HEK293 (cell line): Measurements from ENCODE around the gene G3BP1.

Experiments
- CTCF ChIP-seq: fragments of 450-650 bp; formaldehyde crosslinking; IDR thresholded peaks from 2 replicates; pipeline ENCODE4 v1.5.1; 2016; ENCODE audit warnings: missing biosample characterization, missing genetic modification characterization
- HOXC10 ChIP-seq: sonication (generic); formaldehyde crosslinking; IDR thresholded peaks from 2 replicates; pipeline ENCODE4 v1.8.1; 2023; ENCODE audit warnings: mild to moderate bottlenecking, missing genetic modification reagents
- PATZ1 ChIP-seq: fragments of 450-650 bp; formaldehyde crosslinking; IDR thresholded peaks from 2 replicates; pipeline ENCODE4 v1.5.1; 2016; ENCODE audit warnings: missing biosample characterization, missing genetic modification characterization
- REST ChIP-seq: fragments of 450-650 bp; formaldehyde crosslinking; IDR thresholded peaks from 2 replicates; pipeline ENCODE4 v1.5.1; 2016; ENCODE audit warnings: missing biosample characterization, missing genetic modification characterization
- ZBTB8A ChIP-seq: fragments of 450-650 bp; formaldehyde crosslinking; IDR thresholded peaks from 2 replicates; pipeline ENCODE4 v1.5.1; 2016; ENCODE audit warnings: missing biosample characterization, missing genetic modification characterization
- ZFP41 ChIP-seq: fragments of 450-650 bp; formaldehyde crosslinking; IDR thresholded peaks from 2 replicates; pipeline ENCODE4 v1.5.1; 2016; ENCODE audit warnings: missing biosample characterization, missing genetic modification characterization, borderline replicate concordance
- ZNF114 ChIP-seq: fragments of 450-650 bp; formaldehyde crosslinking; IDR thresholded peaks from 2 replicates; pipeline ENCODE4 v1.5.0; 2017; ENCODE audit warnings: missing biosample characterization, missing genetic modification characterization
- ZNF24 ChIP-seq: fragments of 450-650 bp; formaldehyde crosslinking; IDR thresholded peaks from 2 replicates; pipeline ENCODE4 v1.5.1; 2016; ENCODE audit warnings: missing biosample characterization, missing genetic modification characterization
- ZNF404 ChIP-seq: fragments of 450-650 bp; formaldehyde crosslinking; IDR thresholded peaks from 2 replicates; pipeline ENCODE4 v1.5.1; 2017; ENCODE audit warnings: missing biosample characterization, missing genetic modification characterization
- ZNF677 ChIP-seq: fragments of 450-650 bp; IDR thresholded peaks from 2 replicates; pipeline ENCODE4 v1.5.0; 2018; ENCODE audit warnings: missing biosample characterization, mild to moderate bottlenecking, missing genetic modification characterization, moderate library complexity

- TF ChIP-seq CTCF: no peak
- TF ChIP-seq ZNF404: no peak
- no peak for TF ChIP-seq HOXC10
- no peak for TF ChIP-seq PATZ1 (tag by site-specific recombination)
- no peak for TF ChIP-seq ZNF677 (tag by site-specific recombination)
- no peak for TF ChIP-seq ZNF114 (tag by site-specific recombination)
- TF ChIP-seq ZBTB8A (tag by site-specific recombination): no peak
- no peak for TF ChIP-seq ZFP41 (tag by site-specific recombination)
- TF ChIP-seq REST: no peak
- no peak for TF ChIP-seq ZNF24 (tag by site-specific recombination)
Observed at GRCh38 chr5:151739939-151740335, 31.8 kb upstream of the G3BP1 start.
